ENCODE data around the gene CDK15. TPM values are rescaled to one million over a fixed set of nuclear protein-coding genes. Genes with fewer than 3 reads are reported as not detected.
"Not testable (repeated sequence)": the region's sequence is repeated elsewhere in the genome, so short reads cannot be mapped to it uniquely, and the experiment has no call there.

The CDK15 gene
- total and polyA plus RNA-seq, 9 donors = 0.56 to 2.2 (median 1.1) TPM

DNA sequence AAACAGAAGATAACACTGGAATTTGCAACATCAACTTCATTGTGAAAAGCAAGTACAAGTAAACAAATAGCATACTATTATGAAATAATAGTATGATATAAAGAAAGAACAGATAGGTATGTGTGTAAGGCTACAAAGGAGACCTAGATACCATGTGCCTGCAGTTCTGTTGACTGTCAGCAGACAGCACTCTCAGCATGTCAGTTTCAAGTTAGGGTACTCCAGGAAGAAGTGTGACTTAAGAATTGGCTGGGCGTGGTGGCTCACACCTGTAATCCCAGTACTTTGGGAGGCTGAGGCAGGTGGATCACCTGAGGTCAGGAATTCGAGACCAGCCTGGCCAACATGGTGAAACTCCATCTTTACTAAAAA is 7.4 kb upstream of the CDK15 start:
- not testable (repeated sequence) for H3K9me3 ChIP-seq (replicated peaks; ENCODE audit: control insufficient read depth, low read depth, low read length); H3K27me3 ChIP-seq (ENCODE audit: control insufficient read depth, insufficient read depth, low read length); H3K27ac ChIP-seq (ENCODE audit: low read length); H3K36me3 ChIP-seq (ENCODE audit: control insufficient read depth, insufficient read depth, low read length); H3K4me1 ChIP-seq (ENCODE audit: control insufficient read depth, insufficient read depth, low read length); H3K4me3 ChIP-seq (ENCODE audit: low read length)
- peak; percentile 11 for DNase-seq
- WGBS (ENCODE audit: insufficient coverage) = no CpG with 5 or more reads among the region's 2 CpGs

DNA sequence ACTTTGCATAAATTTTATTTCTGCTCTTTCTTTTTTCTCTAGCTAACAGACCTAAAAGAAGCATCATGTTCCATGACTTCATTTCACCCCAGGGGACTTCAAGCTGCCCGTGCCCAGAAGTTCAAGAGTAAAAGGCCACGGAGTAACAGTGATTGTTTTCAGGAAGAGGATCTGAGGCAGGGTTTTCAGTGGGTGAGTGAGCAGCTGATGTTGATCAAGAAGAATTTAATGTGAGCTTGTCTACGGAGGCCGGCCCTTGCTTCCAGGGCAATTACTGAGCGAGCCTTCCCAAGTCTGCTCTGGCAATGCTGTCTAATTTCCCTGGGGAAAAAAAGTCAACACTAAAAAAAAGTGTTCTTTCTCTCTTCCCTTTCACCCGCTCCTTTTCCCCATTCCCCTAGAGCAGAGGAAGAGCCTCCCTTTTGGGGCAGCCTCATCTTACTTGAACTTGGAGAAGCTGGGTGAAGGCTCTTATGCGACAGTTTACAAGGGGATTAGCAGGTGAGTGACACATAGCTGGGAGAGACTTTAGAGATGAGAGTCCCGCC is 1.2 kb downstream of the CDK15 start:
- Histone ChIP-seq H3K27ac (ENCODE audit: low read length) (peak overlapping the region; percentile 54), H3K27me3 (ENCODE audit: control insufficient read depth, insufficient read depth, low read length) (no peaks in the 10 kb centered on the region), H3K4me3 (ENCODE audit: low read length) (no peak overlapping the region), H3K36me3 (ENCODE audit: control insufficient read depth, insufficient read depth, low read length) (no peaks in the 10 kb centered on the region), H3K9me3 (replicated peaks; ENCODE audit: control insufficient read depth, low read depth, low read length) (no peaks in the 10 kb centered on the region), H3K4me1 (ENCODE audit: control insufficient read depth, insufficient read depth, low read length) (peaks cover 10% of the 10 kb centered on the region)
- WGBS (ENCODE audit: insufficient coverage) = 20% methylated on average over 1 of the region's 8 CpGs
- peak; percentile 94 for DNase-seq

DNA sequence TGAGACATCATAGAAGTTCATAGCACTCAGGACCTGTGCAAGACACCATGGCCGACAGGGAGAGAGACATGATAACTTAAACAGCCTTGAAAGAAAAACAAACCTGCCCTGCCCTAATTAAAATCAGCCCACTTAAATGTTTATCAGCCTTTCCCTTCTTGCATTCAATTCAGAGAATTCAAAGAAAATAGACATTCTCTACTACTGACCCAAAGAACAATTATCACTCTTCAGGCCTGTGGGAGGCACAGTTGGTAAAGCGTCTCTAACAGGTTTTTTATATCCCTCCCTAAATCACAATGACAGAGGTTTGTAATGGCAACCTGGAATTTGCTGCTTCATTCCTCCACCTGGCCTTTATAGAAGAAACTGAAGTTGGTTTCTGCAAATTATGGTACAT is 1.7 kb downstream of the CDK15 start:
- no peaks in the 10 kb centered on the region for H3K36me3 ChIP-seq (ENCODE audit: control insufficient read depth, insufficient read depth, low read length)
- H3K4me1 ChIP-seq (ENCODE audit: control insufficient read depth, insufficient read depth, low read length) = peaks cover 10% of the 10 kb centered on the region
- WGBS (ENCODE audit: insufficient coverage) = no CpG with 5 or more reads among the region's 2 CpGs
- H3K27me3 ChIP-seq (ENCODE audit: control insufficient read depth, insufficient read depth, low read length) = no peaks in the 10 kb centered on the region
- H3K27ac ChIP-seq (ENCODE audit: low read length) = no peak overlapping the region
- no peak overlapping the region for H3K4me3 ChIP-seq (ENCODE audit: low read length)
- H3K9me3 ChIP-seq (replicated peaks; ENCODE audit: control insufficient read depth, low read depth, low read length) = no peaks in the 10 kb centered on the region
- no peak for DNase-seq

DNA sequence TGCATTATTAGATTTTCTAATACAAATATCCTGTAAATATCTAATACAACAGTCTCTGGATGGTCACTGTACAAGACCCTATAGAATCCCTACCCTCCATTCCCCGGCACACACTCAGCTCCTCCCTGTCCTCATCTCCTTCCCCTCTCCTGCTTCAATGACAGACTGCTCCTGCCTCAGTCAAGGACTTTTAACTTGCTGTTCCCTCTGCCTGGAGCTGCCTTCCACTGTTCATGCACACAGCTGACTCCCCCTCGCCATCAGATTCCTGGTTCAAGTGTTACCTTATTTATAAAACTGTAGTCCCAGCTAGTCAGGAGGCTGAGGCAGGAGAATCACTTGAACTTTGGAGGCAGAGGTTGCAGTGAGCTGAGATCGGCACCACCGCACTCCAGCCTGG is 3.3 kb downstream of the CDK15 start:
- H3K9me3 ChIP-seq (replicated peaks; ENCODE audit: control insufficient read depth, low read depth, low read length) = no peaks in the 10 kb centered on the region
- WGBS (ENCODE audit: insufficient coverage) = 67% methylated on average over 1 of the region's 4 CpGs
- H3K27me3 ChIP-seq (ENCODE audit: control insufficient read depth, insufficient read depth, low read length) = no peaks in the 10 kb centered on the region
- H3K4me1 ChIP-seq (ENCODE audit: control insufficient read depth, insufficient read depth, low read length) = peaks cover 10% of the 10 kb centered on the region
- no peak overlapping the region for H3K4me3 ChIP-seq (ENCODE audit: low read length)
- DNase-seq = no peak
- H3K27ac ChIP-seq (ENCODE audit: low read length) = no peak overlapping the region
- H3K36me3 ChIP-seq (ENCODE audit: control insufficient read depth, insufficient read depth, low read length) = no peaks in the 10 kb centered on the region

DNA sequence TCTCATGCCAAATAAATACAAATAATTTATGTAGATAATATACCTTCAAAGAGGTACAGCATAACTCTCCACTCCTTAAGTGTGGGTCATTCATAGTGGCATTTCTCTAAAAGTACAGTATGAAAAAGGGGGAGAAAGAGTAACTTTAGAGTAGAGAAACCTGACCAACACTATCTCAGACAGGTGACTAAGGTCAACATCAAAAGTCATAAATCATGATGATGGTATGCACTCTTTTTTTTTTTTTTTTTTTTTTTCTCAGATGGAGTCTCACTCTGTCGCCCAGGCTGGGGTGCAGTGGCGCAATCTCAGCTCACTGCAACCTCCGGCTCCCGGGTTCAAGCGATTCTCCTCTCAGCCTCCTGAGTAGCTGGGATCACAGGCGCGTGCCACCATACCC is 4.3 kb downstream of the CDK15 start:
- WGBS (ENCODE audit: insufficient coverage) = 93% methylated on average over 5 of the region's 7 CpGs
- not testable (repeated sequence) for DNase-seq; H3K9me3 ChIP-seq (replicated peaks; ENCODE audit: control insufficient read depth, low read depth, low read length)

DNA sequence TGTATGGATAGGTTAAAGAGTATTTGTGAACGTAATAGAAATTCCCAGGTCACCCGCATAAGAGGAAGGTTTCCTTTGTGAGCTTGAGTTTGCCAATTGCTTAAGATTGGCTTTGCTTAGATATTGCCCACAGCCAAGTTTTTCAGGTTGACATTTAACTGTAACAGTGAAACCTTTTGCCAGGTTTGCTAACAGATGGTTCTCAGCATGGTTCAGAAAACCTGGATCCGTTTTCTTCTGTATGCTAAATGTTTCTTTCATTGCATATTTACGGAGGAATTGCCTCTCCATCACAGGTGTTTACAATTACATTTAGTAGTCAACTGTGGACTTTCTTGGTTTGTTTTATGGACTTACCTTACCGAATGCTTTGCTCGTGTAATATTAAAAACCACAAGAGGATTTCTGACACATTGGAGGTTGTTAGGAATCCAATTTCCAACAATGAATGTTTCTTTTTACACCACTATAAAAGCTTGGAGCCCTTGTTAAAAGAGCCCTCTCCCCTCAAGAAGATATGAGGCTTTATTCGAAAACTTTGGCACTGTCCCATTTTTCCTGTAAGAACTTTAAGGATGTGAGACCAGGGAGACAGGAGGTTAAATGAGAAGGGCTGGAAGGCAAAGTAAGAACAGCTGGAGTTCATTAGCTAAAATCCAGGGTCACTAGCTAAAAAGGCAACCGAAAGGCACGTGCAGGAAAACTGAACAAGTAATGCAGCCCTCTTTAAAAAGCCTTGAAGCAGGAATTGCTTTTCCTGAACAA is 7.8 kb downstream of the CDK15 start:
- Histone ChIP-seq H3K27me3 (ENCODE audit: control insufficient read depth, insufficient read depth, low read length) (no peaks in the 10 kb centered on the region), H3K4me3 (ENCODE audit: low read length) (no peak overlapping the region), H3K27ac (ENCODE audit: low read length) (no peak overlapping the region), H3K4me1 (ENCODE audit: control insufficient read depth, insufficient read depth, low read length) (no peaks in the 10 kb centered on the region), H3K9me3 (replicated peaks; ENCODE audit: control insufficient read depth, low read depth, low read length) (no peaks in the 10 kb centered on the region), H3K36me3 (ENCODE audit: control insufficient read depth, insufficient read depth, low read length) (no peaks in the 10 kb centered on the region)
- DNase-seq = peak; percentile 80
- 31% methylated on average over 4 of the region's 9 CpGs for WGBS (ENCODE audit: insufficient coverage)

More for the DNA sequence above, 4.3 kb downstream of the CDK15 start:
- not testable (repeated sequence) for H3K27me3 ChIP-seq (ENCODE audit: control insufficient read depth, insufficient read depth, low read length); H3K27ac ChIP-seq (ENCODE audit: low read length); H3K36me3 ChIP-seq (ENCODE audit: control insufficient read depth, insufficient read depth, low read length); H3K4me1 ChIP-seq (ENCODE audit: control insufficient read depth, insufficient read depth, low read length); H3K4me3 ChIP-seq (ENCODE audit: low read length)

DNA sequence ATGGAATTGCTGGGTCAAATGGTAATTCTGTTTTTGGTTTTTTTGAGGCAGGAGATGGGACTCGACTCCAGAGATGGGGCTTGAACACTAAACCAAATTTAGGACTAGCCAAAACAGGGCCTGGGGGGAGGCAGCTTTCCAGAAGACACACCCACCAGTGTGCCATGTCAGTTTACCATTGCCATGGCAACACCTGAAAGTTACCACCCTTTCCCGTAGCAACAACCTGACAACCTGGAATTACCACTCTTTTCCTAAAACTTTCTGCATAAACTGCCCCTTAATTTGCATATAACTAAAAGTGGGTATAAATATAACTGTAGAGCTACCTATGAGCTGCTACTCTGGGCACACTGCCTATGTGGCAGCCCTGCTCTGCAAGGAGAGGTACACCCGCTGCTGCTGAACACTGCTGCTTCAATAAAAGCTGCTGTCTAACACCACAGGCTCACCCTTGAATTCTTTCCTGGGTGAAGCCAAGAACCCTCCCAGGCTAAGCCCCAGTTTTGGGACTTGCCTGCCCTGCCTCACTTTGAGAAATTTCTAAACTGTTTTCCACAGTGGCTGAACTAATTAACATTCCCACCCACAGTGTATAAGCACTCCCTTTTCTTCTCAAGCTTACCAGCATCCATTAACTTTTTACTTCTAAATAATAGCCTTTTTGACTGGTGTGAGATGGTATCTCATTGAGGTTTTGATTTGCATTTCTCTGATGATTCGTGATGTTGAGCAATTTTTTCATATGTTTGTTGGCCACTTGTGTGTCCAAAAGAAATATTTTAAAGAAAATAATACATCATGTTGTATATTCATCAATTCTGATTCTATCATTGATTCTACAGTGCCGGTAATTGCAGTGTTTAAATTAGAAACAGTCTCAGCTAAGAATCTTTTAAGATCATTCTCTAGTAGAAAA is 10.6 kb downstream of the CDK15 start:
- Histone ChIP-seq H3K36me3 (ENCODE audit: control insufficient read depth, insufficient read depth, low read length) (no peaks in the 10 kb centered on the region), H3K9me3 (replicated peaks; ENCODE audit: control insufficient read depth, low read depth, low read length) (no peaks in the 10 kb centered on the region), H3K4me3 (ENCODE audit: low read length) (no peak overlapping the region), H3K27me3 (ENCODE audit: control insufficient read depth, insufficient read depth, low read length) (no peaks in the 10 kb centered on the region), H3K27ac (ENCODE audit: low read length) (no peak overlapping the region), H3K4me1 (ENCODE audit: control insufficient read depth, insufficient read depth, low read length) (no peaks in the 10 kb centered on the region)
- DNase-seq = no peak
- 89% methylated on average over 2 of the region's 5 CpGs for WGBS (ENCODE audit: insufficient coverage)

DNA sequence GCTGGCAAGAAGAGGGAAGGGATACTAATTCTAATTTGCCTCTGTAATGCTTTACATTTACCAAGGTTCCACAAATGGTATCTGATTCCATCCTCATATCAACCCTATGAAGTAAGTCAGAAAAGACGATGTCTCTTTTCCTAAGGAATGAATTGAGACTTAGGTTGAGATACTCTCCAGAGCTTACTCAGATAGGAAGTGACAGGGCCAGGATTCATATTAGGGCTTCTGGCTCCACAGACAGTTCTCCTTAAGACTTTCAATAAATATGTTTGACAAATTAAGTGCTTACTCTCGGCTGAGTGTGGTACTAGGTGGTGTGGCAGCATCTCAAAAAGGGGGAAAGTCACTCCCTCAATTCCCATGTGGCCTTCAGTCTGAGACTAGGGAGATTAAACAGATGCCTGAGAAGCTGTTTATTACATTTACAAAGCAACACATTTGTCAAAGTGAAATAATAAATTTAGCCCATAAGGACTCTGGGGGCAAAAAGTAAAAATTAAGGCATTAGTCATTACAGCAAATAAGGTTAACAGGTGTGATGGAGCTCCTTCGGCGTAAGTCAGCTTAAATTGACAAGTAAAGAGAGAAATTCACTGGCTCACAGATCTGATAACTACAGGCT is 14.2 kb downstream of the CDK15 start:
- H3K27me3 ChIP-seq (ENCODE audit: control insufficient read depth, insufficient read depth, low read length) = no peaks in the 10 kb centered on the region
- DNase-seq = no peak
- H3K4me3 ChIP-seq (ENCODE audit: low read length) = no peak overlapping the region
- H3K9me3 ChIP-seq (replicated peaks; ENCODE audit: control insufficient read depth, low read depth, low read length) = no peaks in the 10 kb centered on the region
- no CpG with 5 or more reads among the region's 4 CpGs for whole genome bisulfite sequencing (ENCODE audit: insufficient coverage)
- no peak overlapping the region for H3K27ac ChIP-seq (ENCODE audit: low read length)
- no peaks in the 10 kb centered on the region for H3K4me1 ChIP-seq (ENCODE audit: control insufficient read depth, insufficient read depth, low read length)
- no peaks in the 10 kb centered on the region for H3K36me3 ChIP-seq (ENCODE audit: control insufficient read depth, insufficient read depth, low read length)

DNA sequence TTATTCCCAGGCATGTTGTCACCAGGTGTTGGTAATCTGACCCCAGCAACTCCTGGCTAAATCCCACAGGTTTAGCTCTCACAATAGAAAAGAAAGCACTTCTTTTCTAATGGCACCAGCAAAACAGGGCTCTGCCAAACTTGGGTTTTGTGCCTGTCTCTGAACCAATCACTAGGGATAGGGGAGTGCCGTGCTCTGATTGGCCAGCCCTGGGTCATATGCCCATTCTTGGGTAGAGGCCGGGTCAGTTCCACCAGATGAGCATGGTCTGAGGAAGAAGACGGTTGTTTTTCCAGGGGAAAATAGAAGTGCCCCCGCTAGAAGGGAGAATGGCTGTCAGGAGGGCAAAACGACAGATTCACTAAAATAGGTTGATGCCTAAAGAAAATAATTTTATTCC is 14.7 kb downstream of the CDK15 start:
- H3K4me1 ChIP-seq (ENCODE audit: control insufficient read depth, insufficient read depth, low read length) = no peaks in the 10 kb centered on the region
- no peaks in the 10 kb centered on the region for H3K36me3 ChIP-seq (ENCODE audit: control insufficient read depth, insufficient read depth, low read length)
- WGBS (ENCODE audit: insufficient coverage) = 50% methylated on average over 2 of the region's 5 CpGs
- H3K27ac ChIP-seq (ENCODE audit: low read length) = no peak overlapping the region
- H3K27me3 ChIP-seq (ENCODE audit: control insufficient read depth, insufficient read depth, low read length) = no peaks in the 10 kb centered on the region
- DNase-seq = no peak
- no peak overlapping the region for H3K4me3 ChIP-seq (ENCODE audit: low read length)
- H3K9me3 ChIP-seq (replicated peaks; ENCODE audit: control insufficient read depth, low read depth, low read length) = no peaks in the 10 kb centered on the region

DNA sequence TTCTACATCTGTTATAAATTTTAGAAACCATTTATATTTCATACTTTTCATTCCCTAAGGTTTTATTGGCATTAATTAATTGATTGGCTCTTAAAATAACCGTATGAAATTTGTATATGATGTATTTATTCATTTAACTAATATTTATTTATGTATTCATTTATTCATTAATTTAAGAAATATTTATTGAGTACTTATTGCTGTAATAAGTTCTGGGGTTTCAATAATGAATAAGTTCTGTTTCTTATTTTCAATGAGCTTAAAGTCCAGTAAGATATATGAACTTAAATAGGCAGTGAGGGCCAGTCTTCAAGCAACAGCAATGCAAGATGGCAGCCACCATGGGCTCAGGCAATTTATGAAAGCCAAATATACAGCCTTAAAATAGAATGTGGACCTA is 17.9 kb downstream of the CDK15 start:
- H3K27me3 ChIP-seq (ENCODE audit: control insufficient read depth, insufficient read depth, low read length) = no peaks in the 10 kb centered on the region

More for the DNA sequence above, 17.9 kb downstream of the CDK15 start:
- WGBS (ENCODE audit: insufficient coverage) = no CpG with 5 or more reads among the region's 1 CpG
- Histone ChIP-seq H3K4me3 (ENCODE audit: low read length) (no peak overlapping the region), H3K4me1 (ENCODE audit: control insufficient read depth, insufficient read depth, low read length) (no peaks in the 10 kb centered on the region), H3K9me3 (replicated peaks; ENCODE audit: control insufficient read depth, low read depth, low read length) (no peaks in the 10 kb centered on the region), H3K36me3 (ENCODE audit: control insufficient read depth, insufficient read depth, low read length) (no peaks in the 10 kb centered on the region), H3K27ac (ENCODE audit: low read length) (no peak overlapping the region)
- no peak for DNase-seq

Data from muscle of leg (tissue), 11 donors.